H1 (cell line): ENCODE measurements around the gene C20orf202. TPM values are rescaled to one million over a fixed set of nuclear protein-coding genes. Genes with fewer than 3 reads are reported as not detected.

Experiments
- CTCF ChIA-PET: fragments of 300-600 bp; sonication (Branson Sonifier 250); formaldehyde crosslinking; loops from one replicate; lab custom pipeline; 2021; ENCODE audit not compliant: partially characterized antibody; lab: Charles Lee
- POLR2A ChIA-PET: fragments of 300-600 bp; sonication (Branson Sonifier 250); formaldehyde crosslinking; loops from one replicate; lab custom pipeline; 2021; ENCODE audit warnings: inconsistent platforms; ENCODE audit not compliant: partially characterized antibody; lab: Charles Lee
- DNase-seq, 2 experiments: peaks; one replicate each; pipeline versions ENCODE4 v3.0.0 to v3.0.0-alpha.2; 2010 to 2022; ENCODE audit warnings: low spot score in 2 of 2, low read depth in 1 of 2, mixed read lengths in 1 of 2
- FAIRE-seq: peaks from 2 replicates; lab custom pipeline; 2011; peaks lifted over from hg19 to GRCh38; lab: Jason Lieb, UNC
- H2AFZ ChIP-seq: 2 replicates; pipeline ENCODE4 v1.8.1; 2012; ENCODE audit warnings: low read length, inconsistent platforms
- H2AK5ac ChIP-seq: 2 replicates; pipeline ENCODE4 v1.6.1; 2013; ENCODE audit warnings: low read depth, low read length
- H2BK120ac ChIP-seq: replicated peaks from 2 replicates; pipeline ENCODE3; 2013; ENCODE audit warnings: low read depth, low read length, inconsistent platforms
- H2BK12ac ChIP-seq: 2 replicates; pipeline ENCODE4 v1.6.1; 2013; ENCODE audit warnings: low read depth, low read length
- H2BK15ac ChIP-seq: 2 replicates; pipeline ENCODE4 v1.6.1; 2013; ENCODE audit warnings: low read length
- H2BK20ac ChIP-seq: 2 replicates; pipeline ENCODE4 v1.6.1; 2013; ENCODE audit warnings: low read length
- H2BK5ac ChIP-seq: 2 replicates; pipeline ENCODE4 v1.6.1; 2013; ENCODE audit warnings: low read depth, low read length
- H3K14ac ChIP-seq: 2 replicates; pipeline ENCODE4 v1.6.1; 2013; ENCODE audit warnings: inconsistent platforms; ENCODE audit not compliant: insufficient read length
- H3K18ac ChIP-seq: 2 replicates; pipeline ENCODE4 v1.6.1; 2013; ENCODE audit warnings: low read length; ENCODE audit errors: extremely low read depth
- H3K23ac ChIP-seq: 2 replicates; pipeline ENCODE4 v1.6.1; 2013; ENCODE audit warnings: inconsistent platforms; ENCODE audit not compliant: insufficient read length
- H3K23me2 ChIP-seq: 2 replicates; pipeline ENCODE4 v1.6.1; 2013; ENCODE audit warnings: low read depth, low read length
- H3K27ac ChIP-seq: 2 replicates; pipeline ENCODE4 v1.6.1; 2011; ENCODE audit warnings: low read depth, low read length, inconsistent platforms
- H3K27me3 ChIP-seq, 4 experiments: replicated peaks in 1 of 4; 1 replicate in 1 of 4; 2 replicates in 3 of 4; pipeline versions ENCODE4 v1.6.1 to v1.8.1; 2011 to 2013; ENCODE audit warnings: low read length in 3 of 4, mild to moderate bottlenecking in 3 of 4, inconsistent platforms in 2 of 4, mixed read lengths in 2 of 4, moderate library complexity in 1 of 4; ENCODE audit not compliant: control insufficient read depth in 3 of 4, insufficient read depth in 3 of 4; ENCODE audit errors: extremely low read depth in 1 of 4
- H3K36me3 ChIP-seq, 4 experiments: 2 replicates each; pipeline versions ENCODE4 v1.6.1 to v1.8.1; 2011 to 2013; ENCODE audit warnings: mild to moderate bottlenecking in 4 of 4, low read length in 3 of 4, moderate library complexity in 2 of 4, control low read depth in 1 of 4, inconsistent platforms in 1 of 4; ENCODE audit not compliant: insufficient read depth in 4 of 4, control insufficient read depth in 2 of 4
- H3K4ac ChIP-seq: replicated peaks from 2 replicates; pipeline ENCODE3; 2013; ENCODE audit warnings: low read length, low read depth, mixed read lengths, inconsistent platforms; ENCODE audit not compliant: insufficient read length
- H3K4me1 ChIP-seq, 4 experiments: replicated peaks in 1 of 4; 1 replicate in 1 of 4; 2 replicates in 3 of 4; pipeline versions ENCODE4 v1.6.1 to v1.8.1; 2011 to 2013; ENCODE audit warnings: low read length in 3 of 4, inconsistent platforms in 2 of 4, mixed read lengths in 1 of 4; ENCODE audit not compliant: insufficient read depth in 4 of 4, control insufficient read depth in 3 of 4
- H3K4me2 ChIP-seq, 2 experiments: 2 replicates each; pipeline versions ENCODE4 v1.6.1 to v1.8.1; 2011 to 2013; ENCODE audit warnings: low read depth in 2 of 2, low read length in 2 of 2, control low read depth in 1 of 2, inconsistent platforms in 1 of 2, mild to moderate bottlenecking in 1 of 2; ENCODE audit not compliant: insufficient read depth in 1 of 2
- H3K4me3 ChIP-seq, 4 experiments: fragments of 200-600, 300-600 bp in 1 of 4; sonication (generic), shearing (Covaris generic), sonication (Bioruptor Twin) in 1 of 4; 2 replicates each; pipeline versions ENCODE4 v1.5.1 to v1.8.1; 2011 to 2016; ENCODE audit warnings: low read length in 4 of 4, low read depth in 3 of 4, control low read depth in 2 of 4, inconsistent platforms in 2 of 4, mild to moderate bottlenecking in 2 of 4, mixed read lengths in 1 of 4, moderate library complexity in 1 of 4; ENCODE audit not compliant: insufficient read depth in 2 of 4; ENCODE audit errors: extremely low read depth in 1 of 4
- H3K56ac ChIP-seq: replicated peaks from 2 replicates; pipeline ENCODE3; 2013; ENCODE audit warnings: low read depth, mild to moderate bottlenecking, mixed read lengths, low read length, inconsistent platforms; ENCODE audit not compliant: insufficient read length
- H3K79me1 ChIP-seq: 2 replicates; pipeline ENCODE4 v1.6.1; 2013; ENCODE audit warnings: low read depth, low read length, control low read depth
- H3K79me2 ChIP-seq, 2 experiments: 2 replicates each; pipeline versions ENCODE4 v1.6.1 to v1.8.1; 2012 to 2013; ENCODE audit warnings: low read length in 2 of 2, mild to moderate bottlenecking in 2 of 2, inconsistent platforms in 1 of 2; ENCODE audit not compliant: insufficient read depth in 2 of 2, control insufficient read depth in 1 of 2
- H3K9ac ChIP-seq, 4 experiments: replicated peaks in 1 of 4; 1 replicate in 1 of 4; 2 replicates in 3 of 4; pipeline versions ENCODE4 v1.6.1 to v1.8.1; 2011 to 2013; ENCODE audit warnings: low read depth in 3 of 4, low read length in 3 of 4, control low read depth in 2 of 4, mild to moderate bottlenecking in 2 of 4, moderate library complexity in 2 of 4, inconsistent platforms in 1 of 4; ENCODE audit errors: extremely low read depth in 1 of 4
- H3K9me3 ChIP-seq, 2 experiments: 2 replicates each; pipeline versions ENCODE4 v1.6.1 to v1.8.1; 2012 to 2013; ENCODE audit warnings: mild to moderate bottlenecking in 2 of 2, moderate library complexity in 2 of 2, control low read depth in 1 of 2, inconsistent platforms in 1 of 2, low read depth in 1 of 2, low read length in 1 of 2, mixed read lengths in 1 of 2; ENCODE audit not compliant: insufficient read depth in 2 of 2
- H4K20me1 ChIP-seq, 2 experiments: replicated peaks in 1 of 2; 2 replicates each; pipeline versions ENCODE3 to v1.8.1; 2011 to 2013; ENCODE audit warnings: inconsistent platforms in 2 of 2, low read length in 2 of 2, mild to moderate bottlenecking in 1 of 2; ENCODE audit not compliant: insufficient read depth in 2 of 2, control insufficient read depth in 1 of 2
- H4K5ac ChIP-seq: 2 replicates; pipeline ENCODE4 v1.6.1; 2013; ENCODE audit warnings: low read length, low read depth, mixed read lengths, inconsistent platforms; ENCODE audit not compliant: insufficient read length
- H4K8ac ChIP-seq: 2 replicates; pipeline ENCODE4 v1.8.0; 2013; ENCODE audit warnings: mild to moderate bottlenecking, moderate library complexity, low read length, inconsistent platforms; ENCODE audit not compliant: insufficient read depth; ENCODE audit errors: extremely low read depth
- H4K91ac ChIP-seq: replicated peaks from 2 replicates; pipeline ENCODE3; 2013; ENCODE audit warnings: low read length, mixed read lengths, inconsistent platforms; ENCODE audit not compliant: insufficient read length
- CREB1 ChIP-seq: IDR thresholded peaks from 2 replicates; pipeline ENCODE4 v1.6.1; 2012; ENCODE audit warnings: inconsistent platforms
- POLR2A ChIP-seq, 2 experiments: IDR thresholded peaks; 1 replicate in 1 of 2; 2 replicates in 1 of 2; pipeline ENCODE4 v1.6.1; 2011; ENCODE audit warnings: low read depth in 2 of 2, low read length in 2 of 2, mild to moderate bottlenecking in 2 of 2; ENCODE audit errors: control extremely low read depth in 1 of 2
- RAD21 ChIP-seq, 2 experiments: IDR thresholded peaks in 1 of 2; conservative IDR thresholded peaks in 1 of 2; 2 replicates each; pipeline ENCODE4 v1.6.1; 2011; ENCODE audit warnings: low read depth in 2 of 2, low read length in 2 of 2, improper control_type of control experiment in 1 of 2, inconsistent platforms in 1 of 2, mild to moderate bottlenecking in 1 of 2, moderate library complexity in 1 of 2
- SUZ12 ChIP-seq: fragments of 200-600 bp; sonication (generic); IDR thresholded peaks from 2 replicates; pipeline ENCODE4 v1.6.1; 2012; ENCODE audit warnings: mild to moderate bottlenecking, inconsistent platforms, low read length, moderate library complexity, mixed read lengths
- WGBS, 2 experiments: shearing (Covaris generic) in 1 of 2; methylation state at CpG; one replicate each; pipeline versions ENCODE4 v1.1.6 to v1.1.7; 2013 to 2015; ENCODE audit warnings: low lambda C conversion rate in 2 of 2, mixed read lengths in 2 of 2, inconsistent platforms in 1 of 2, low coverage in 1 of 2, missing lambda C conversion rate in 1 of 2; ENCODE audit not compliant: insufficient replicate concordance in 2 of 2, insufficient coverage in 1 of 2, insufficient read length in 1 of 2; ENCODE audit errors: extremely low coverage in 1 of 2, missing lambda C conversion rate in 1 of 2; 5-methylcytosine and 5-hydroxymethylcytosine counted together
- polyA plus RNA-seq, 7 experiments: library from polyadenylated mRNA; depleted of rRNA in 3 of 7; stranded (reverse) in 5 of 7; unstranded in 2 of 7; fragments of >200 nt in 5 of 7; fragments of 200-250 nt in 2 of 7; gene quantifications; 1 replicate in 5 of 7; 2 replicates in 1 of 7; 4 replicates in 1 of 7; pipeline versions ENCODE4 v1.2.1 to v1.2.3, GENCODE V29; 2011 to 2013; ENCODE audit warnings: missing spikeins in 2 of 7, mixed read lengths in 2 of 7
- total RNA-seq: library from RNA; stranded (reverse); fragmentation: NEBNext Ultra II Directional; extraction: Animal tissue kit (Norgen Biotek cat#: 25700); gene quantifications from 2 replicates; pipeline ENCODE4 v1.2.1, GENCODE V29; 2021
- TF ChIP-seq, protein P1 (sequence below), 3 experiments: IDR thresholded peaks; 1 replicate in 2 of 3; 2 replicates in 1 of 3; pipeline versions ENCODE4 v1.5.1 to v1.6.1; 2011; ENCODE audit warnings: low read length in 3 of 3, mild to moderate bottlenecking in 3 of 3, inconsistent platforms in 2 of 3, low read depth in 1 of 3, moderate library complexity in 1 of 3; ENCODE audit not compliant: insufficient read depth in 1 of 3; ENCODE audit errors: control extremely low read depth in 1 of 3

The C20orf202 gene
- total and polyA plus RNA-seq, 2 of the 8 experiments (the other 6 are each of a cell fraction or from before 2014, with no cell fraction given): 0.12 TPM; not detected in 1

DNA sequence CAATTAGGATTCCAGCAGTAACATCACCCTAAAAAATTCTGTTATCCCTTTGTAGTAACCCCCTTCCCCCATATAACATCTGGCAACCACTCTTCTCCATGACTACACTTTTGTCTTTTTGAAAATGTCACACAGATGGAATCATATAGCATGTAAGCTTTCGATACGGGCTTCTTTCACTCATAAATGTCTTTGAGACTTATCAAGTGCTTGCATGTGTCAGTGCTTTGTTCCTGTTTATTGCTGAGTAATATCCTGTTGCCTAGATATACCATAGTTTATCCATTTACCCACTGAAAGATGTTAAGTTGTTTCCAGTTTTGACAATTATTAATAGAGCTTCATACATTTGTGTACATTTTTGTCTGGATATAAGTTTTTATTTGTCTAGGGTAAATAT is 52.4 kb downstream of the C20orf202 start:
- POLR2A ChIA-PET: no interaction called here
- CTCF ChIA-PET: interaction anchor here (1.1 to 1.3 kb wide), 3 partner anchors 10 to 88 kb away, joined by 3 read pairs; no protein-coding TSS in a partner anchor
- Histone ChIP-seq H3K36me3 (no peaks in the 10 kb centered on the region; a peak in 1 of 8 replicates), H3K4me3 (no peak overlapping the region), H3K23ac (no peak overlapping the region), H3K79me1 (no peaks in the 10 kb centered on the region), H4K20me1 (no peaks in the 10 kb centered on the region), H2AK5ac (no peak overlapping the region), H3K9me3 (peaks cover 0 to 2% of the 10 kb centered on the region in 2 experiments; a peak in 1 of 4 replicates), H4K5ac (no peak overlapping the region), H3K4ac (no peak overlapping the region), H3K56ac (no peak overlapping the region), H2BK20ac (no peak overlapping the region), H3K4me2 (no peak overlapping the region), H3K4me1 (no peaks in the 10 kb centered on the region), H2BK12ac (no peak overlapping the region), H2BK15ac (no peak overlapping the region), H2BK120ac (no peak overlapping the region), H3K14ac (no peak overlapping the region), H3K18ac (no peak overlapping the region), H3K9ac (no peak overlapping the region), H2BK5ac (no peak overlapping the region), H3K27me3 (no peaks in the 10 kb centered on the region), H4K8ac (no peak overlapping the region), H3K79me2 (no peaks in the 10 kb centered on the region), H3K27ac (no peak overlapping the region), H2AFZ (no peak overlapping the region), H3K23me2 (no peaks in the 10 kb centered on the region), H4K91ac (no peak overlapping the region)
- FAIRE-seq: no peak
- 98% methylated on average over 2 of the region's 2 CpGs; no CpG with 5 or more reads in 1 of the 2 experiments for WGBS, 2 experiments
- DNase-seq: no peak
- TF ChIP-seq RAD21 (IDR thresholded peaks at IDR 0.05 in 1 of 2, conservative IDR thresholded peaks at IDR 0.05 in 1 of 2; ENCODE audit: low read depth in 2 of 2, low read length in 2 of 2) (no peak), CREB1 (no peak), SUZ12 (no peak), POLR2A (IDR thresholded peaks at IDR 0.05; ENCODE audit: control extremely low read depth in 1 of 2, low read depth in 2 of 2, low read length in 2 of 2) (no peak)
- TF ChIP-seq, protein P1, sequence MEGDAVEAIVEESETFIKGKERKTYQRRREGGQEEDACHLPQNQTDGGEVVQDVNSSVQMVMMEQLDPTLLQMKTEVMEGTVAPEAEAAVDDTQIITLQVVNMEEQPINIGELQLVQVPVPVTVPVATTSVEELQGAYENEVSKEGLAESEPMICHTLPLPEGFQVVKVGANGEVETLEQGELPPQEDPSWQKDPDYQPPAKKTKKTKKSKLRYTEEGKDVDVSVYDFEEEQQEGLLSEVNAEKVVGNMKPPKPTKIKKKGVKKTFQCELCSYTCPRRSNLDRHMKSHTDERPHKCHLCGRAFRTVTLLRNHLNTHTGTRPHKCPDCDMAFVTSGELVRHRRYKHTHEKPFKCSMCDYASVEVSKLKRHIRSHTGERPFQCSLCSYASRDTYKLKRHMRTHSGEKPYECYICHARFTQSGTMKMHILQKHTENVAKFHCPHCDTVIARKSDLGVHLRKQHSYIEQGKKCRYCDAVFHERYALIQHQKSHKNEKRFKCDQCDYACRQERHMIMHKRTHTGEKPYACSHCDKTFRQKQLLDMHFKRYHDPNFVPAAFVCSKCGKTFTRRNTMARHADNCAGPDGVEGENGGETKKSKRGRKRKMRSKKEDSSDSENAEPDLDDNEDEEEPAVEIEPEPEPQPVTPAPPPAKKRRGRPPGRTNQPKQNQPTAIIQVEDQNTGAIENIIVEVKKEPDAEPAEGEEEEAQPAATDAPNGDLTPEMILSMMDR (IDR thresholded peaks at IDR 0.05; ENCODE audit: control extremely low read depth in 1 of 3, insufficient read depth in 1 of 3, low read depth in 1 of 3, low read length in 3 of 3): no peak
